Measurements from ENCODE around the gene ZSCAN23.

Gene ZSCAN23

GRCh38 chr6:28442586-28442985 lies 705 bp downstream of the ZSCAN23 start:
- ChIA-PET CTCF (interaction anchor here (1.5 kb wide), 1 partner anchor 10 kb away, joined by 4 read pairs; no protein-coding TSS in a partner anchor), POLR2A (no interaction called here)
- TF ChIP-seq CTCF (IDR thresholded peaks at IDR 0.05; ENCODE audit: control extremely low read depth, extremely low read depth, low read depth, missing control alignments), result no peak
- no peak for DNase-seq (ENCODE audit: extremely low spot score)

GRCh38 chr6:28436404-28436803 lies 6.9 kb downstream of the ZSCAN23 start:
- DNase-seq (ENCODE audit: extremely low spot score), result no peak
- TF ChIP-seq CTCF (IDR thresholded peaks at IDR 0.05; ENCODE audit: control extremely low read depth, extremely low read depth, low read depth, missing control alignments), result no peak
- CTCF ChIA-PET, result no interaction called here
- POLR2A ChIA-PET, result no interaction called here

GRCh38 chr6:28433119-28433518 lies 10.2 kb downstream of the ZSCAN23 start:
- no peak for DNase-seq (ENCODE audit: extremely low spot score)
- TF ChIP-seq CTCF (IDR thresholded peaks at IDR 0.05; ENCODE audit: control extremely low read depth, extremely low read depth, low read depth, missing control alignments), result no peak
- CTCF ChIA-PET, result interaction anchor here (1.5 to 2.4 kb wide), 3 partner anchors 8 to 10 kb away, joined by 3 to 6 read pairs (median 4); partner anchors contain the start of gene ZSCAN23
- POLR2A ChIA-PET, result no interaction called here

GRCh38 chr6:28429781-28430180 lies 13.5 kb downstream of the ZSCAN23 start:
- ChIA-PET POLR2A (no interaction called here), CTCF (no interaction called here)
- no peak for DNase-seq (ENCODE audit: extremely low spot score)
- no peak for TF ChIP-seq CTCF (IDR thresholded peaks at IDR 0.05; ENCODE audit: control extremely low read depth, extremely low read depth, low read depth, missing control alignments)

GRCh38 chr6:28425944-28426541 lies 17.2 kb downstream of the ZSCAN23 start:
- TF ChIP-seq CTCF (IDR thresholded peaks at IDR 0.05; ENCODE audit: control extremely low read depth, extremely low read depth, low read depth, missing control alignments), result no peak
- CTCF ChIA-PET, result interaction anchor here (0.8 to 2.1 kb wide), 3 partner anchors 8 to 10 kb away, joined by 3 to 6 read pairs (median 3); no protein-coding TSS in a partner anchor
- POLR2A ChIA-PET, result no interaction called here
- DNase-seq (ENCODE audit: extremely low spot score), result no peak

- DNase-seq (ENCODE audit: extremely low spot score), result no peak
- ChIA-PET CTCF (no interaction called here), POLR2A (no interaction called here)
- TF ChIP-seq CTCF (IDR thresholded peaks at IDR 0.05; ENCODE audit: control extremely low read depth, extremely low read depth, low read depth, missing control alignments), result no peak
Observed at GRCh38 chr6:28424163-28424562, 19.1 kb downstream of the ZSCAN23 start.

Data from GM10248 (cell line).